Lung (tissue), 12 donors: ENCODE measurements around the gene SARS2. TPM values are rescaled to one million over a fixed set of nuclear protein-coding genes. Genes with fewer than 3 reads are reported as not detected.
"Not testable (repeated sequence)": the region's sequence is repeated elsewhere in the genome, so short reads cannot be mapped to it uniquely, and the experiment has no call there.

Experiments used
- ATAC-seq: fragments of 200-7000 bp; cut with Tn5 transposase; one replicate; pipeline ENCODE4 v1.9.1; 2020; ENCODE audit warnings: moderate number of reproducible peaks; ENCODE audit not compliant: insufficient read depth, low FRiP score
- DNase-seq, 3 donors: peaks; one replicate each; pipeline ENCODE4 v3.0.0-alpha.2; 2013 to 2017
- H3K27ac ChIP-seq, 2 donors: one replicate each; pipeline ENCODE4 v1.5.1; 2013; ENCODE audit warnings: mild to moderate bottlenecking in 2 of 2, moderate library complexity in 2 of 2, control low read depth in 1 of 2, inconsistent platforms in 1 of 2, low read depth in 1 of 2, low read length in 1 of 2
- H3K27me3 ChIP-seq, 3 donors: one replicate each; pipeline ENCODE4 v1.5.1; 2013; ENCODE audit warnings: low read length in 2 of 3; ENCODE audit not compliant: control insufficient read depth in 3 of 3, insufficient read depth in 3 of 3
- H3K36me3 ChIP-seq, 4 donors: one replicate each; pipeline ENCODE4 v1.5.1; 2013; ENCODE audit warnings: low read length in 4 of 4, mild to moderate bottlenecking in 1 of 4, moderate library complexity in 1 of 4; ENCODE audit not compliant: control insufficient read depth in 4 of 4, insufficient read depth in 4 of 4
- H3K4me1 ChIP-seq, 5 donors: one replicate each; pipeline ENCODE4 v1.5.1; 2013; ENCODE audit warnings: low read length in 5 of 5, mild to moderate bottlenecking in 2 of 5, moderate library complexity in 1 of 5; ENCODE audit not compliant: control insufficient read depth in 5 of 5, insufficient read depth in 5 of 5
- H3K4me3 ChIP-seq: one replicate; pipeline ENCODE4 v1.5.1; 2013; ENCODE audit warnings: mild to moderate bottlenecking, control low read depth, moderate library complexity
- H3K9ac ChIP-seq, 2 donors: one replicate each; pipeline ENCODE4 v1.5.1; 2013; ENCODE audit warnings: low read length in 2 of 2, control low read depth in 1 of 2; ENCODE audit not compliant: insufficient read depth in 1 of 2
- H3K9me3 ChIP-seq, 4 donors: one replicate each; pipeline ENCODE4 v1.5.1; 2013; ENCODE audit warnings: low read length in 3 of 4, mild to moderate bottlenecking in 1 of 4, moderate library complexity in 1 of 4; ENCODE audit not compliant: control insufficient read depth in 4 of 4, insufficient read depth in 3 of 4
- CTCF ChIP-seq: IDR thresholded peaks from 2 replicates; pipeline ENCODE4 v1.5.1; 2012; ENCODE audit warnings: mild to moderate bottlenecking; ENCODE audit errors: control extremely low read depth, extremely low read depth
- WGBS, 2 donors: extraction: QIAGEN DNeasy Blood & Tissue Kit; methylation state at CpG; one replicate each; pipeline ENCODE4 v1.1.7; 2013; 5-methylcytosine and 5-hydroxymethylcytosine counted together
- polyA plus RNA-seq, 2 donors: library from polyadenylated mRNA; stranded (reverse); fragments of 200-250 nt; gene quantifications; one replicate each; pipeline ENCODE4 v1.2.1, GENCODE V29; 2013
- total RNA-seq, 2 donors: library from RNA; depleted of rRNA in 1 of 2; stranded (reverse); fragments of >200 nt in 1 of 2; gene quantifications; one replicate each; pipeline ENCODE4 v1.2.1, GENCODE V29; 2014 to 2021
- donor health status: control.
- donor health status: control.
- donor health status: Bipolar disorder and iron deficiency.
- donor health status: healthy.
- donor health status: DM: yes; HTN: yes; CAD: no.

SARS2 gene
- total and polyA plus RNA-seq, 4 donors: 14.3 to 34.6 (median 24.3) TPM

GRCh38 chr19:38974624-38975213, 44.2 kb upstream of the SARS2 start:
- DNase-seq (peak; percentile 51 to 77 (median 73)), ATAC-seq (no peak)
- Histone ChIP-seq H3K9ac (peak overlapping the region; percentile 15 to 59), H3K4me3 (peak overlapping the region; percentile 58), H3K36me3 (peaks cover 0 to 6% (median 0%) of the 10 kb centered on the region in 4 donors), H3K4me1 (peaks cover 0 to 16% (median 0%) of the 10 kb centered on the region in 5 donors), H3K9me3 (no peaks in the 10 kb centered on the region), H3K27me3 (no peaks in the 10 kb centered on the region), H3K27ac (peak overlapping the region in 1 of 2 donors; percentile 76)
- no peak for TF ChIP-seq CTCF
- WGBS, 2 donors: 53 to 75% methylated on average over 19 of the region's 19 CpGs

- no peak overlapping the region for H3K4me3 ChIP-seq
- 83 to 92% methylated on average over 2 of the region's 2 CpGs for WGBS, 2 donors
- H3K27ac ChIP-seq: no peak overlapping the region
- no peak for DNase-seq
- H3K36me3 ChIP-seq: peaks cover 0 to 8% (median 0%) of the 10 kb centered on the region in 4 donors
- H3K9me3 ChIP-seq: no peaks in the 10 kb centered on the region
- no peaks in the 10 kb centered on the region for H3K27me3 ChIP-seq
- H3K9ac ChIP-seq: no peak overlapping the region
- no peak for TF ChIP-seq CTCF
- peaks cover 0 to 15% (median 0%) of the 10 kb centered on the region in 5 donors for H3K4me1 ChIP-seq
- no peak for ATAC-seq
Observed at GRCh38 chr19:38971672-38972071, 41.1 kb upstream of the SARS2 start.

- Histone ChIP-seq H3K27ac (no peak overlapping the region), H3K9ac (no peak overlapping the region), H3K4me1 (peaks cover 0 to 7% (median 0%) of the 10 kb centered on the region in 5 donors), H3K4me3 (no peak overlapping the region), H3K27me3 (no peaks in the 10 kb centered on the region), H3K36me3 (peaks cover 0 to 8% (median 0%) of the 10 kb centered on the region in 4 donors), H3K9me3 (no peaks in the 10 kb centered on the region)
- WGBS, 2 donors: 83 to 86% methylated on average over 12 of the region's 12 CpGs
- no peak for TF ChIP-seq CTCF
- DNase-seq (no peak), ATAC-seq (no peak)
Observed at GRCh38 chr19:38970664-38971532, 40.3 kb upstream of the SARS2 start.

- WGBS, 2 donors: 94 to 96% methylated on average over 5 of the region's 5 CpGs
- ATAC-seq, H3K4me1 ChIP-seq, H3K27me3 ChIP-seq, DNase-seq, H3K9me3 ChIP-seq, H3K27ac ChIP-seq, H3K9ac ChIP-seq, H3K4me3 ChIP-seq: not testable (repeated sequence)
- peaks cover 0 to 13% (median 3%) of the 10 kb centered on the region in 4 donors for H3K36me3 ChIP-seq
Observed at GRCh38 chr19:38966149-38966548, 35.6 kb upstream of the SARS2 start.
